Activated CD4-positive, CD25-positive, alpha-beta regulatory T cell treated with anti-CD3 and anti-CD28 coated beads, Interleukin-2, amount 50 U/mL, for 16 hours (primary cell): ENCODE results near the gene RAB22A.
"Not testable (repeated sequence)": the region's sequence is repeated elsewhere in the genome, so short reads cannot be mapped to it uniquely, and the experiment has no call there.

Source experiments
- DNase-seq: peaks from one replicate; pipeline ENCODE4 v3.0.0-alpha.2; 2020; ENCODE audit warnings: low read depth, low spot score

The RAB22A gene

GRCh38 chr20:58342104-58342945 lies 32.8 kb downstream of the RAB22A start:
- DNase-seq, result no peak

- DNase-seq, result no peak
Measured at GRCh38 chr20:58344741-58345140, 35.2 kb downstream of the RAB22A start.

- DNase-seq, result no peak
Measured at GRCh38 chr20:58349570-58349969, 40.1 kb downstream of the RAB22A start.

- DNase-seq, result no peak
Measured at GRCh38 chr20:58352468-58352867, 43.0 kb downstream of the RAB22A start.

- no peak for DNase-seq
Measured at GRCh38 chr20:58359441-58359840, 49.9 kb downstream of the RAB22A start.

GRCh38 chr20:58360936-58361335 lies 51.4 kb downstream of the RAB22A start:
- DNase-seq, result no peak

GRCh38 chr20:58361481-58362205 lies 52.1 kb downstream of the RAB22A start:
- DNase-seq, result no peak

- no peak for DNase-seq
Measured at GRCh38 chr20:58362206-58362516, 52.6 kb downstream of the RAB22A start.

GRCh38 chr20:58362970-58363369 lies 53.5 kb downstream of the RAB22A start:
- no peak for DNase-seq

- no peak for DNase-seq
Measured at GRCh38 chr20:58366866-58367265, 57.4 kb downstream of the RAB22A start.

GRCh38 chr20:58372806-58373205 lies 63.3 kb downstream of the RAB22A start:
- no peak for DNase-seq

- not testable (repeated sequence) for DNase-seq
Measured at GRCh38 chr20:58373296-58373695, 63.8 kb downstream of the RAB22A start.

- no peak for DNase-seq
Measured at GRCh38 chr20:58374027-58374850, 64.7 kb downstream of the RAB22A start.

- DNase-seq, result no peak
Measured at GRCh38 chr20:58374906-58375758, 65.6 kb downstream of the RAB22A start.

- DNase-seq, result no peak
Measured at GRCh38 chr20:58375759-58376352, 66.3 kb downstream of the RAB22A start.

- no peak for DNase-seq
Measured at GRCh38 chr20:58377017-58377416, 67.5 kb downstream of the RAB22A start.

- no peak for DNase-seq
Measured at GRCh38 chr20:58377766-58378401, 68.4 kb downstream of the RAB22A start.

- no peak for DNase-seq
Measured at GRCh38 chr20:58378704-58379103, 69.2 kb downstream of the RAB22A start.

- DNase-seq, result no peak
Measured at GRCh38 chr20:58381627-58382026, 72.1 kb downstream of the RAB22A start.

GRCh38 chr20:58382096-58382495 lies 72.6 kb downstream of the RAB22A start:
- no peak for DNase-seq
